Tibial artery (tissue), 4 donors: Measurements from ENCODE around the gene UTY.

Experiments used
- DNase-seq, 2 donors: peaks; one replicate each; pipeline ENCODE4 v3.0.0-alpha.2; 2019
- H3K27ac ChIP-seq, 2 donors: fragments of 200-600 bp; sonication (generic) in 1 of 2; 1 replicate in 1 of 2; 2 replicates in 1 of 2; pipeline ENCODE4 v1.5.1; 2018 to 2019; ENCODE audit warnings: mild to moderate bottlenecking in 1 of 2
- H3K27me3 ChIP-seq, 2 donors: fragments of 200-600 bp; sonication (generic) in 1 of 2; one replicate each; pipeline versions ENCODE4 v1.5.1 to v1.6.0; 2016 to 2019
- H3K36me3 ChIP-seq, 3 donors: fragments of 200-600 bp; sonication (generic) in 2 of 3; one replicate each; pipeline ENCODE4 v1.5.1; 2016 to 2019; ENCODE audit warnings: mild to moderate bottlenecking in 2 of 3
- H3K4me1 ChIP-seq, 4 donors: fragments of 200-600 bp; sonication (generic) in 2 of 4; 1 replicate in 3 of 4; 2 replicates in 1 of 4; pipeline ENCODE4 v1.5.1; 2016 to 2019
- H3K4me3 ChIP-seq, 2 donors: fragments of 200-600 bp; sonication (generic) in 1 of 2; 1 replicate in 1 of 2; 2 replicates in 1 of 2; pipeline ENCODE4 v1.5.1; 2018 to 2019; ENCODE audit warnings: mild to moderate bottlenecking in 2 of 2
- H3K9me3 ChIP-seq, 3 donors: fragments of 200-600 bp; sonication (generic) in 1 of 3; one replicate each; pipeline ENCODE4 v1.5.1; 2016 to 2019
- CTCF ChIP-seq, 2 experiments: fragments of 200-600 bp in 1 of 2; fragments of 450-650 bp in 1 of 2; IDR thresholded peaks; one replicate each; pipeline ENCODE4 v1.5.1; 2017 to 2019; ENCODE audit warnings: antibody characterized with exemption in 2 of 2, mild to moderate bottlenecking in 1 of 2, moderate library complexity in 1 of 2
- intact Hi-C: fragments of 100-400 bp; cut with DNase I; formaldehyde crosslinking; loops from one replicate; pipeline ENCODE4 v1.15.0; 2023; ENCODE audit warnings: low total_unique reads

The UTY gene

GRCh38 chrY:13479828-13480227, at the start of gene UTY:
UTY (minus strand) TSS chrY:13480033; CDS start chrY:13479665, 368 bp downstream.
- no peak for TF ChIP-seq CTCF (IDR thresholded peaks at IDR 0.05)
- H3K9me3 ChIP-seq = no peaks in the 10 kb centered on the region
- no peaks in the 10 kb centered on the region for H3K36me3 ChIP-seq
- H3K4me3 ChIP-seq = peak within 1 kb of the TSS; percentile 71
- peak; percentile 91 for DNase-seq
- peaks cover 0 to 10% (median 0%) of the 10 kb centered on the region in 4 donors for H3K4me1 ChIP-seq
- intact Hi-C loops = no loop called here
- no peaks in the 10 kb centered on the region for H3K27me3 ChIP-seq
- peak within 1 kb of the TSS; percentile 92 to 93 for H3K27ac ChIP-seq

GRCh38 chrY:13520474-13520873, 40.6 kb upstream of the UTY start:
- Histone ChIP-seq H3K4me3 (no peak overlapping the region), H3K27me3 (no peaks in the 10 kb centered on the region), H3K9me3 (no peaks in the 10 kb centered on the region), H3K36me3 (no peaks in the 10 kb centered on the region), H3K4me1 (no peaks in the 10 kb centered on the region), H3K27ac (no peak overlapping the region)
- intact Hi-C loops = no loop called here
- no peak for TF ChIP-seq CTCF (IDR thresholded peaks at IDR 0.05)
- no peak for DNase-seq

GRCh38 chrY:13501215-13501614, 21.4 kb upstream of the UTY start:
- Histone ChIP-seq H3K4me3 (no peak overlapping the region), H3K36me3 (no peaks in the 10 kb centered on the region), H3K4me1 (no peaks in the 10 kb centered on the region), H3K9me3 (no peaks in the 10 kb centered on the region), H3K27ac (no peak overlapping the region), H3K27me3 (no peaks in the 10 kb centered on the region)
- DNase-seq = no peak
- intact Hi-C loops = no loop called here
- no peak for TF ChIP-seq CTCF (IDR thresholded peaks at IDR 0.05)

- no peak overlapping the region for H3K4me3 ChIP-seq
- no peaks in the 10 kb centered on the region for H3K36me3 ChIP-seq
- no peak overlapping the region for H3K27ac ChIP-seq
- no peak for DNase-seq
- TF ChIP-seq CTCF (IDR thresholded peaks at IDR 0.05) = no peak
- H3K27me3 ChIP-seq = no peaks in the 10 kb centered on the region
- no peaks in the 10 kb centered on the region for H3K9me3 ChIP-seq
- no peaks in the 10 kb centered on the region for H3K4me1 ChIP-seq
- intact Hi-C loops = no loop called here
Measured at GRCh38 chrY:13493737-13494136, 13.9 kb upstream of the UTY start.

- no peak overlapping the region for H3K27ac ChIP-seq
- H3K4me1 ChIP-seq = no peaks in the 10 kb centered on the region
- no peaks in the 10 kb centered on the region for H3K36me3 ChIP-seq
- no peak for TF ChIP-seq CTCF (IDR thresholded peaks at IDR 0.05)
- no peaks in the 10 kb centered on the region for H3K9me3 ChIP-seq
- no peak overlapping the region for H3K4me3 ChIP-seq
- intact Hi-C loops = no loop called here
- H3K27me3 ChIP-seq = no peaks in the 10 kb centered on the region
- DNase-seq = no peak
Measured at GRCh38 chrY:13492408-13492807, 12.6 kb upstream of the UTY start.

- intact Hi-C loops = no loop called here
- H3K9me3 ChIP-seq = no peaks in the 10 kb centered on the region
- no peaks in the 10 kb centered on the region for H3K4me1 ChIP-seq
- DNase-seq = no peak
- H3K27me3 ChIP-seq = no peaks in the 10 kb centered on the region
- no peaks in the 10 kb centered on the region for H3K36me3 ChIP-seq
- TF ChIP-seq CTCF (IDR thresholded peaks at IDR 0.05) = no peak
- no peak overlapping the region for H3K27ac ChIP-seq
- no peak overlapping the region for H3K4me3 ChIP-seq
Measured at GRCh38 chrY:13488738-13489137, 8.9 kb upstream of the UTY start.
